HG03139 (cell line): ENCODE measurements around the gene CNTFR.
A peak's percentile ranks its signal among the peaks of the same experiment; 100 is the strongest.
"Not testable (repeated sequence)": the region's sequence is repeated elsewhere in the genome, so short reads cannot be mapped to it uniquely, and the experiment has no call there.

ENCODE experiments used
- ATAC-seq: cut with Tn5 transposase; IDR thresholded peaks from one replicate; pipeline ENCODE4 v1.9.1; 2021; ENCODE audit not compliant: unreplicated experiment

CNTFR gene

GRCh38 chr9:34589636-34590380 lies at the start of gene CNTFR:
Gene CNTFR (minus strand): TSS chr9:34589724. CDS start chr9:34568981, 20,743 bp downstream.
- no peak for ATAC-seq

DNA sequence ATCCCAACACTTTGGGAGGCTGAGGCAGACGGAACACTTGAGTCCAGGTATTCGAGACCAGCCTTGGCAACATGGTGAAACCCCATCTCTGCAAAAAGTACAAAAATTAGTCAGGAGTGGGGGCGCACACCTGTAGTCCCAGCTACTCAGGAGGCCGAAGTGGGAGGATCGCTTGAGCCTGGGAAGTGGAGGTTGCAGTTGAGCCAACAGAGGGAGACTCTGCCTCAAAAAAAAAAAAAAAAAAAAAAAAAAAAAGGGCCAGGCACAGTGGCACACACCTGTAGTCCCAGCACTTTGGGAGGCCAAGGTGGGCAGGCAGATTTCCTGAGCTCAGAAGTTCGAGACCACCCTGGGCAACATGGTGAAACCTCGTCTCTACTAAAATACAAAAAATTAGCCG lies 49.8 kb upstream of the CNTFR start:
- not testable (repeated sequence) for ATAC-seq

DNA sequence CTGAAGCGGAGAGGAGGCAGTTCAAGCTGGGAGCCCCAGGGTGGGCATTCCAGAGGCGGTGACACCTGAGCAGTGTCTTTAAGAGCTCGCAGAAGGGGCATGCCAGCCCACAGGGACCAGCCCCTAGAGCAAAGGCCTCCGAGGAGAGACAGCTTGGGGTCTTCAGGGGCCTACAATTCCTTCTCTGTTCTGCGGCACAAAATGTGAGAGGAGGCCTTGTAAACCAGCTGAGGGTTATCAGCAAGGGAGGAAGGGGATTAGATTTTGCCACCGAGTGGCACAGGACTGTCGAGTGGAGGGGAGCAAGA lies 48.6 kb upstream of the CNTFR start:
- ATAC-seq, result no peak

DNA sequence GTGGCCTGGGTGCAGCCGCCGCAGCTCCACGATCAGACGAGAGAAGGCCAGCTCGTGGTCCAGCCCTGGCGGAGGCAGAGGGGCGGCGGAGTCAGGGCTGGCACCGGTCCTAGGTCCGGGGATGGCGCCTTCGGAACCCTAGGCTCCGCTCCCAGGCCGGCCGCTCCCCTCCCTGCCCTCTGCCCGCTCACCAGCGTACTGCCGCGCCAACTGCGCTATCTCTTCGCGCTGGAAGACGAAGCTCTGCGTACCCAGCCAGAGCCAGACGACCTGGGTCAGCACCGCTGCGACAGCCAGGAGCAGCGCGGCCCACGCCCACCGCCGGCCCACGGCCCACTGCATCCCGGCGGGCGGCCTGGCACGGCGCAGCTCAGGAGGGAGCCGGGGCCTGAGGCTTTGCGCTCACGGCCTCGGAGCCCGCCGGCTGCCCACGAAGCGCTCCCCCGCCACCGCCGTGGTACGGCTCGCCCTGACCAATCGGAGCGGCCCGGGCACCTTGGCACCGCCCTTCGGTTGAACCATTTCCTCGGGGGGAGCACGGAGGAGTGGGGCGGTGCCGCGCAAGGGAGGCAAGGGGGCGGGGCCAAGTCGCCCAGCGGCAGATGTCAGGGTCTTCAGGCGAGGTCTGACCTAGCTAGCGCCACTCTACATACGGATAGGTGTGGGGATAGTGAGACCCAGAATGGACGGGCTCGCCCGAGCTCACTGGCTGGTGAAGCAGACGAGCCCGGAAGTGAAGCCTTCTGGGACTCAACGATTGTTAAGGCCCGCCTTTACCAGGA lies 48.0 kb upstream of the CNTFR start, which contains the start of gene SIGMAR1:
Gene SIGMAR1, minus strand, starts transcription at position 432 of the 782 bp plus-strand sequence. Its CDS starts 90 bp downstream, at position 342.
- peak; percentile 68 for ATAC-seq

DNA sequence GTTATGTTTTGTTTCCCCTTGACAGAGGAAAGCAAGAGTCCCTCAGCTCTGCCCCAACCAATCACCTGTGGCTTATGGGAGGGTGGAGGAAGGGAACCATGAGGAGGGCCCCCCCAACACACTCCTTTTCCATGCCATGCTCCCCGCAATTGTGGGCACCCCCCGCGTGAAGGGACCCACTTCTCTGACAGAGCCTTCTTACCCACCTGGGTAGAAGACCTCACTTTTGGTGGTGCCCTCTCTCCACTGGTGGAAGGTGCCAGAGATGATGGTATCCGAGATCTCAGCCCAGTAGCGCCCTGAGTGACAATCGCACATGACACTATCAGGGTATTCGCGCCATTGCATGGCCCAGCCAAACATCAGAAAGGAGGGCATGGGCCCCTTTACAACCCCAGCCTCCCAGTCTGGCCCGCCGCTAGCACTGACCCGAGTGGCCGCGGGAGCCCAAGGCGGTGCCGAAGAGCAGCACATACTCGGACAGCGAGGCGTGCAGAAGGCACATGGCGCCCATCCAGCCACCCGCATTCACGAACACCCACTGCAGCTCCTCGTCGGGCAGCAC lies 47.3 kb upstream of the CNTFR start:
- ATAC-seq, result no peak

DNA sequence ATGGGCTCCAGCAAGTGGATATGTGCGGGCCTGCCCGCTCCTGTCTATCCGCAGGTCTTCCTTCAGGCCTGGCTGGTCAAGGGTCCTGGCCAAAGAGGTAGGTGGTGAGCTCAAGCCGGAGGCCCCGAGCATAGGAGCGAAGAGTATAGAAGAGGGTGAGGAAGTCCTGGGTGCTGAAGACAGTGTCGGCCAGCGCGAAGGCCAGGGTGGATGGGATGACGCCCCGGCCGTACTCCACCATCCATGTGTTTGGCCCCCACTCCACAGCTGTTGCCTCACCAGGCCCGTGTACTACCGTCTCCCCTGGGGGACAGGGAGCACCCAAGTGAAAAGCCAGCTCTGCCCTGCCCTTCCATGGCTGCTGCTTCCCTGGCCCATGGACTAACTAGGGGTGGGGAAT lies 46.0 kb upstream of the CNTFR start:
- no peak for ATAC-seq

- ATAC-seq, result no peak
Measured at GRCh38 chr9:34634551-34635248, 45.2 kb upstream of the CNTFR start.

DNA sequence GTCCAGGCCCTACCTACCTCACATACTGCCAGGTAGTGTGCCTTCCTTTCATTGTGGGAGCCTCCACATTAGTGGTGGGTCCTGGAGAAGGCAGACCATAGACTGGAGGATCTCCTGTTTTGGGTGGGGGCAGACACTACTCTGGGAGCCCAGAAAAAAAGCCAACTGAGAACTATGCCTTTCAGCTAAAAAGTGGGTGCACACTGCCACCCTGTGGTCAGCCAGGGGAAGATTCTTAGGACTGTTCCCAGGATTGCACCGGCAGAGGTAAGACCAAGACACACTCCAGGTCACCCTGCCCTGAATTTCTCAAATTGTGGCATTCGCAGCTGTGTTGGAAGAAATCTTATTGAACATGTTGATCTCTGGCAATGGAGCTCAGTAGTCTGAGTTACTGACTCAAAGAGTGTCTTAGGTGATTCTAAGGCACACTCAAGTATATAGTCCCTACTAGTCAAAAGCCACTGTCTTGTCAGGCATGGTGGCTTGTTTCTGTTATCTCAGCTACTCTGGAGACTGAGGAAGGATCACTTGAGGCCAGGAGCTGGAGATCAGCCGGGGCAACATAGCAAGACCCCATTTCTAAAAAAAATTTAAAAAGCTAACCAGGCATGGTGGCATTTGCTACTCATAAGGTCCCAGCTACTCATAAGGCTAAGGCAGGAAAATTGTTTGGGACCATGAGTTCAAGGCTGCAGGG lies 44.5 kb upstream of the CNTFR start:
- ATAC-seq, result no peak

GRCh38 chr9:34633166-34633565 lies 43.6 kb upstream of the CNTFR start:
- no peak for ATAC-seq

DNA sequence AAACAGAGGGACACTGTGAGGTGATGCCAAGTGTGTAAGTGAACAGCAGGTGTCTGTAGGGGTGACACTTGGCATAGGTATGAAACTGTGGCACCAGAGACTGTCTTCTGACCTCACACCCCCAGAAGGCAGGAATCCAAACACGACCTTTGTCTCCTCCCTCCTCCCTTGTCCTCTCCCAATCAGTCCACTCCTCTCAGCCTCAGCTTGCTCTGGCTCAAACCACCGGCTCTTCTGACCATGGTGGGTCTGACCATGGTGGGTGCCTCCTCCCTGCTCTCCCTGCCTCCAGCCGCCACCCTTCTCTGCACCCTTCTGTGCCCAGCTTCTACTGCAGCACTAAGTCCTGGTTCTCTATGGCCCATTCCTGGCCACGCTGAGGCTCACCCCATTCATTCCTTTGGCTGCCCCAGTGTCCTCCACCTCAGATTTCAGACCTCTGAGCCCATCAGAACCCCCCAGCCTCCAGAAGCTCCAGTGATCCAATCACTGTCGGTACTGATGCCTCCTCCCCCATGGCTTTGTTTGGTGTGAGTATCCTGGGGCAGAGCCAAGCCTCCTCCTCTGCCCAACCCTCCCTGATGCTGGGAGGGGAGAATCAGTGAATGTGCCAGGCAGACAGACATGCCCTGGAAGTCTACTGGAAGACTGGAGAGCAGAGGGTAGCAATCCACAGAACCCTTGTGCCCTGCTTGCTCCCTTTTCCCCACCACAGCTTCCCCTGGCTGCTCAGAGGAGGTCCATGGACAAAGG lies 41.1 kb upstream of the CNTFR start:
- ATAC-seq, result no peak

GRCh38 chr9:34629491-34629808 lies 39.9 kb upstream of the CNTFR start:
- ATAC-seq, result no peak

DNA sequence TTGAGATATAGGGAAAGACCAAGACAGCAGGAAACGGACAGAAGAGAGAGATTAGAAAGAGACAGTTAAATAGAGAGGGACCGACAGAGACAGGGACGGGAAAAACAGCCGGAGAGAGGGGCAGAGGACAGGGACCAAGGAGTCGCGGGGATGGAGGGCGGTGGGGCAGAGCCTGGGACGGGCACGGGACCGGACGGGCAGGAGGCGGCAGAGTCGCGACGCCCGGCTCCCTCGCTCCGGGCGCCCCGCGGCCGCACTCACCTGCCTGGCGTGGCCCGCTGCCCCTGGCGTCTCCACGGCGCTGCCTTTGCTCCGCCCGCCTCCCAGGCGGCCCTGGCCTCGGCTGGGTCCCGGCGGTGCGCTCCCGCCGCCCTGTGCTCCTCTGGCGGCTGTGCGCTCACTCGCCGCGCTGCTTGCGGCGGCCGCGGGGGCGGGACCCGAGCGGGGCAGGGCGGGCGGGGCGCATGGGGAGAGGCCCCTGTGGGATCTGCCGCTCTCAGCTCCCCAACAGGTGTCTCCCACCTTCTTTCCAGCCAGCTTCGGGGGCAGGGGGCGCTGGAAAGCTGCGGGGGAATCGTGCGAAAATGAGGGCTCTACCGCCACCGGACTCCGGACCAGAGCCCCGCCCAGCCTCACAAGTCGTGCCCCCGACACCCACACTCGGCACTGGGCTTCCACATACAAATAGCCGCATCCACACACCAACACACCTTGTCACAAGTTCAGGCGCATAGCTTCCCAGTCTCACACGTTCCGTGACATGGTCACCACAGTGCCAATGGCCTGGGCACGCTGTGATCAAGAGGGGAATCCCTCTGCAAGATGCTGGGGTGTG lies 39.3 kb upstream of the CNTFR start, which contains the start of gene ARID3C:
Gene ARID3C, minus strand, starts transcription at position 411 of the 835 bp plus-strand sequence. CDS start 1,052 bp downstream, outside the sequence.
- no peak for ATAC-seq

GRCh38 chr9:34627716-34628655 lies 38.5 kb upstream of the CNTFR start:
- no peak for ATAC-seq

GRCh38 chr9:34625186-34625486 lies 35.6 kb upstream of the CNTFR start:
- ATAC-seq, result no peak

DNA sequence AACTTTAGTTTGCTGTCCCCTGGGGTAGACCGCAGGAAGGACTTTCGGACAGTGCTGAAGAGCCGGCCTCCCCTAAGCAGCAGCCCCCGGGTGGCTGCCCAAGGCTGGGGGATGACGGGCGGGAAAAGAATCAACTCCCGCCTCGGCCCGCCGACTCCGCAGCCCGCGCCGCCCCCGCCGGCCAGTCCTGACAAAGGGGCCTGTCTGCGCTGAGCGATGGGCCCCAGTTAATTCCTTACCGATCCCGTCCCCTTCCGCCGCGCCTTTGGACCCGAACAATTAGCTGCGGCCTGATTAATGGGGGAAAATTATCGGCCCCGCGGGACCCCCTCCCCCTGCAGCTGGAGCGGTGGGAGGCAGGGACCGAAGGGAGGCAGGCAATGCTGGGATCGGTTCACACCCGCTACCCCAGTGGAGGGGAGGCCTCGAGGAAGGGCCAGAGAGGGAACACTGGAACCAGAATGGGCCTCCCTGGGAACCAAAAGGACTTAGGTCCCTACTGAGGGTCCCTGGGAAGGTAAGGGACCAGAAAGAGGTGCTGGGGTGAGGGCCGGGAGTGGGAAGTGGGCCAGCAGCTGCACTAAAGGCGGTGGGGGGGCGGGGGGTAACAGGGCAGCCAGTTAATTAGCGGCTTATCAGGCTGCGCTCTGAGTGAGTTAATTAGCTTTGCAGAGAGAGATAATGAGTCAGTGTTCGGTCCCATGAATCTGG lies 35.1 kb upstream of the CNTFR start:
- ATAC-seq, result no peak

DNA sequence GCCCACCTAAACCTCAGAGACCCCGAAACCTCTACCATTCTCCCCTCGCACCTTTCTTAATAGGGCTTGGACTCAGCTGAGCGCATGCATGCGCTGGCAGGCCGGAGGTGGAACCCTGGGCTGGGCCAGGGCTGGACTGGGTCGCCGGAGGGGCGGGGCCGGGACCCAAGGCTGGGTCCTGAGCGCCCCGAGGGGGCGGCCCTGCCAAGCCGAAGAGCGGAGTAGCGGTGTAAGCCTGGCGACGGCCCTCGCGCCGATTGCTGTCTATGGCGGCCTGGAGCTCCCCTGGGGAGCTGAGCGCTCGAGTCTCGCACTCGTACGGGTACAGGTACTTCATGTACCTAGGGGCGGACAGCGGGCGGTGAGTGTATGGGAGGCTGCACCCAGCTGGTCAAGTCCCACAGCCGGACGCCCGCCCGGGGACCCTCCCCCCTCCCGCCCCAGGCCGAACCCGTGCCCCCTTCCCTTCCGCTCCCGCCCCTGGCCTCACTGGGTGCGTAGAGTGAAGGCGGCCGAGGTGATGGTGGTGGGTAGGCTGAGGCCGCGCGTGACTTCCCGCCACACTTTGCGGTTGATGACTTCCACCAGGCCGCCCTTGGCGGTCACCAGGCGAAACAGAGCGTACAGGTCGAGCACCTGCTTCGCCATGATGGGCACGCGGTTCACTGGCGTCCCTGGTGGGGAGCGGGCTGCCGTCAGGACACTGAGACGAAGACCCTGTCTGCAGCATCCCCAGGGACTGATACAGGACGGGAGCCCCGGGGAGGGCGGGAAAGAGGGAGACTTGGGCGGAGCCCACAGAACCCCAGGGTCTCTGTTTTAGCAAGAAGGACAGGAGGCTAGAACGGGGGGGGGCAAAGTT lies 34.1 kb upstream of the CNTFR start:
- ATAC-seq, result no peak
